Panc1 (cell line): ENCODE measurements around the gene KDM4B. TPM values are rescaled to one million over a fixed set of nuclear protein-coding genes. Genes with fewer than 3 reads are reported as not detected.

ENCODE experiments used
- ATAC-seq: fragments of 200-7000 bp; cut with Tn5 transposase; 2 replicates; pipeline ENCODE4 v1.9.1; 2020; ENCODE audit warnings: mild to moderate bottlenecking, moderate library complexity
- BruUV-seq: library from RNA; stranded (reverse); fragments of 400-500 nt; replicated peaks from 2 replicates; lab custom pipeline; 2021; lab: Mats Ljungman, UMichigan
- CTCF ChIA-PET: fragments of 300-600 bp; sonication (Branson Sonifier 250); formaldehyde crosslinking; loops from one replicate; lab custom pipeline; 2022; ENCODE audit warnings: antibody characterized with exemption; lab: Charles Lee
- POLR2A ChIA-PET: fragments of 300-600 bp; sonication (Branson Sonifier 250); formaldehyde crosslinking; loops from one replicate; lab custom pipeline; 2022; ENCODE audit warnings: antibody characterized with exemption; lab: Charles Lee
- DNase-seq: peaks from one replicate; pipeline ENCODE4 v3.0.0-alpha.2; 2010; ENCODE audit warnings: low read depth, low spot score
- H3K27ac ChIP-seq: 2 replicates; pipeline ENCODE4 v1.5.1; 2011; ENCODE audit warnings: mild to moderate bottlenecking, low read length, inconsistent platforms
- H3K27me3 ChIP-seq: fragments of 200-500 bp; sonication (Bioruptor generic); 2 replicates; pipeline ENCODE4 v1.6.0; 2014; ENCODE audit warnings: low read length, inconsistent platforms; ENCODE audit not compliant: control insufficient read depth, insufficient read depth
- H3K36me3 ChIP-seq: fragments of 200-500 bp; sonication (Bioruptor generic); 2 replicates; pipeline ENCODE4 v1.5.1; 2014; ENCODE audit warnings: inconsistent platforms, mild to moderate bottlenecking, low read length, moderate library complexity; ENCODE audit not compliant: control insufficient read depth, insufficient read depth
- H3K4me1 ChIP-seq: 2 replicates; pipeline ENCODE4 v1.5.1; 2011; ENCODE audit warnings: inconsistent platforms, mild to moderate bottlenecking, low read length, moderate library complexity; ENCODE audit not compliant: control insufficient read depth, insufficient read depth
- H3K4me3 ChIP-seq, 2 experiments: 2 replicates each; pipeline ENCODE4 v1.5.1; 2011 to 2012; ENCODE audit warnings: low read depth in 2 of 2, low read length in 2 of 2, mild to moderate bottlenecking in 2 of 2, inconsistent platforms in 1 of 2, moderate library complexity in 1 of 2
- H3K9me3 ChIP-seq: fragments of 200-500 bp; sonication (Bioruptor generic); 2 replicates; pipeline ENCODE4 v1.5.1; 2014; ENCODE audit warnings: low read depth, mild to moderate bottlenecking, inconsistent platforms, low read length, moderate library complexity; ENCODE audit not compliant: control insufficient read depth, insufficient read depth
- CTCF ChIP-seq: fragments of 450-650 bp; IDR thresholded peaks from 2 replicates; pipeline ENCODE4 v1.5.1; 2017; ENCODE audit warnings: mild to moderate bottlenecking
- POLR2AphosphoS5 ChIP-seq: IDR thresholded peaks from 2 replicates; pipeline ENCODE4 v1.6.1; 2012; ENCODE audit warnings: mild to moderate bottlenecking, low read depth, low read length, moderate library complexity
- REST ChIP-seq, 2 experiments: IDR thresholded peaks; 2 replicates each; pipeline ENCODE4 v1.6.1; 2011 to 2012; ENCODE audit warnings: low read depth in 2 of 2, control low read depth in 1 of 2, low read length in 1 of 2, mild to moderate bottlenecking in 1 of 2, moderate library complexity in 1 of 2; ENCODE audit not compliant: insufficient read depth in 1 of 2
- SIN3A ChIP-seq: IDR thresholded peaks from 2 replicates; pipeline ENCODE4 v1.6.1; 2012; ENCODE audit warnings: low read depth, mild to moderate bottlenecking, low read length, moderate library complexity, borderline replicate concordance; ENCODE audit not compliant: insufficient read depth
- TCF7L2 ChIP-seq: IDR thresholded peaks from 2 replicates; pipeline ENCODE4 v1.6.1; 2011; ENCODE audit warnings: mild to moderate bottlenecking, low read depth, low read length, inconsistent platforms
- in situ Hi-C: cut with HindIII; loops from 2 replicates; pipeline ENCODE4 v1.10.0; 2016; ENCODE audit warnings: low sequenced_read_pairs, low pct_unique_long_range_greater_than_20kb
- intact Hi-C: fragments of 100-400 bp; cut with micrococcal nuclease; formaldehyde crosslinking; loops from one replicate; pipeline ENCODE4 v1.10.0; 2022; ENCODE audit not compliant: unreplicated experiment
- total RNA-seq: library from RNA; stranded (reverse); gene quantifications from one replicate; pipeline ENCODE4 v1.2.1, GENCODE V29; 2021; ENCODE audit not compliant: unreplicated experiment

The KDM4B gene
- total RNA-seq, 1 experiment from 2014 or later = 18.4 TPM

- in situ Hi-C loops = no loop called here
- DNase-seq (no peak), ATAC-seq (no peak)
- H3K27me3 ChIP-seq = no peaks in the 10 kb centered on the region
- no peak for TF ChIP-seq POLR2AphosphoS5
- no peak for TF ChIP-seq SIN3A
- TF ChIP-seq REST (IDR thresholded peaks at IDR 0.05; ENCODE audit: insufficient read depth in 1 of 2, low read depth in 2 of 2, low read length in 1 of 2) = no peak
- TF ChIP-seq TCF7L2 = no peak
- TF ChIP-seq CTCF = no peak
- no peaks in the 10 kb centered on the region for H3K4me1 ChIP-seq
- no peaks in the 10 kb centered on the region for H3K9me3 ChIP-seq
- no TSS peak for BruUV-seq
- CTCF ChIA-PET = no interaction called here
- H3K4me3 ChIP-seq = no peak overlapping the region
- intact Hi-C loops = no loop called here
- POLR2A ChIA-PET = no interaction called here
- H3K36me3 ChIP-seq = no peaks in the 10 kb centered on the region
- H3K27ac ChIP-seq = no peak overlapping the region
Observed at GRCh38 chr19:5184930-5185329, 216.0 kb downstream of the KDM4B start.

GRCh38 chr19:5186293-5187050 is 217.6 kb downstream of the KDM4B start:
- H3K4me1 ChIP-seq = no peaks in the 10 kb centered on the region
- no peak for DNase-seq
- H3K36me3 ChIP-seq = no peaks in the 10 kb centered on the region
- H3K27ac ChIP-seq = no peak overlapping the region
- ChIA-PET POLR2A (no interaction called here), CTCF (interaction anchor here (0.7 kb wide), 1 partner anchor 14 kb away, joined by 10 read pairs; no protein-coding TSS in a partner anchor)
- H3K4me3 ChIP-seq = no peak overlapping the region
- in situ Hi-C loops = no loop called here
- TF ChIP-seq POLR2AphosphoS5 (no peak), CTCF (no peak), REST (IDR thresholded peaks at IDR 0.05; ENCODE audit: insufficient read depth in 1 of 2, low read depth in 2 of 2, low read length in 1 of 2) (no peak), TCF7L2 (no peak), SIN3A (no peak)
- ATAC-seq = no peak
- no TSS peak for BruUV-seq
- intact Hi-C loops = no loop called here
- H3K9me3 ChIP-seq = no peaks in the 10 kb centered on the region
- H3K27me3 ChIP-seq = no peaks in the 10 kb centered on the region
